ENCODE data around the gene MED13L.
"Not testable (repeated sequence)": the region's sequence is repeated elsewhere in the genome, so short reads cannot be mapped to it uniquely, and the experiment has no call there.

Gene MED13L

GRCh38 chr12:116303066-116303465 lies 25.6 kb upstream of the MED13L start:
- DNase-seq, result no peak

- peak; percentile 76 to 82 for DNase-seq
Observed at GRCh38 chr12:116302166-116303058, 24.9 kb upstream of the MED13L start.

GRCh38 chr12:116301621-116302020 lies 24.1 kb upstream of the MED13L start:
- DNase-seq, result no peak

DNA sequence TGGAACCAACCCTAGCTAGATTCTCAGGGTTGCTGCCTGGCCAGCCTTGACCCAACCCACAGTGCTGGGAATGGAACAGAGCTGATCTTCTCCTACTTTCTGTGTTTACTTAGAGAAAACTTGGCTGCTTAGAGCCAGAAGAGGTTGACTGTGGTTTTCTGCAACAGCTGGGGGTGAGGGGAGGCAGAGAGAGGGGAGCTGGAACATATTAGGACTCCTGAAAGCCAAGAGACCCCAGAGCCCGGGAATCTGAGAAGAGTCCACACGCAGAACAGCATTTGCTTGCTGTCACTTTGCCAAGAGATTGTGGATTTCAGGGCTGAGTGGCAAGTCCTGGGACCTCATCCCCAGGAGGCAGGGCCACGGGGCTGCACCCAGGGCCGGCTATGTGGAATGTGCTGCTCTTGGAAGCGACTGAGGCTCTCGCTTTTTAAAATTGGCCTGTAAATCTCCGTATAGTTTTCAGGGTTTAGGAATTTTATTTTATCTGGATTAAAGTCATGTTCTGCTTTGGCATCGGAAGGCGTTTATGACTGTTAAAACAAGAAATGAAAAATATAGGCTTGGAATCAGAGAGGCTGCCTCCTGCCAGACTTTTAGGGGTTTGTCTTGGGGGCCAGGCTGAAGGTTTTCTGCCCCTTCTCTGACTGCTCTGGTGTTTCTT lies 22.3 kb upstream of the MED13L start:
- no peak for DNase-seq

GRCh38 chr12:116299064-116299463 lies 21.6 kb upstream of the MED13L start:
- DNase-seq, result peak; percentile 70 to 77

DNA sequence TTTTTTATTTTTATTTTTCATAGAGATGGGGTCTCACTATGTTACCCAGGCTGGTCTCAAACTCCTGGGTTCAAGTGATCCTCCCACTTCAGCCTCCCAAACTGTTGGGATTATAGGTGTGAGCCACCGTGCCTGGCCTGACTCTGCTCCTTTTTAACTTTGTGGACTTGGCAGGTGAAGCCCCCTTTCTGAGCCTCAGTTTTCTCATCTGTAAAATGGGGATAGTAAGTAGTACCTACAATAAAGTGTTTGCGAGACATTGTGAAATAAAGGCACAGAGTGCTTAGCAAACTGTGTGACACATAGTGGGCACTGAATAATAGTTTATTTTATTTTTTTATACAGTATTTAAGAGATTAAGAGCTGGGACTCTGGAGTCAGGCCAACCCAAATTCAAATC lies 21.1 kb upstream of the MED13L start:
- DNase-seq, result no peak

GRCh38 chr12:116297224-116297834 lies 19.8 kb upstream of the MED13L start:
- no peak for DNase-seq

DNA sequence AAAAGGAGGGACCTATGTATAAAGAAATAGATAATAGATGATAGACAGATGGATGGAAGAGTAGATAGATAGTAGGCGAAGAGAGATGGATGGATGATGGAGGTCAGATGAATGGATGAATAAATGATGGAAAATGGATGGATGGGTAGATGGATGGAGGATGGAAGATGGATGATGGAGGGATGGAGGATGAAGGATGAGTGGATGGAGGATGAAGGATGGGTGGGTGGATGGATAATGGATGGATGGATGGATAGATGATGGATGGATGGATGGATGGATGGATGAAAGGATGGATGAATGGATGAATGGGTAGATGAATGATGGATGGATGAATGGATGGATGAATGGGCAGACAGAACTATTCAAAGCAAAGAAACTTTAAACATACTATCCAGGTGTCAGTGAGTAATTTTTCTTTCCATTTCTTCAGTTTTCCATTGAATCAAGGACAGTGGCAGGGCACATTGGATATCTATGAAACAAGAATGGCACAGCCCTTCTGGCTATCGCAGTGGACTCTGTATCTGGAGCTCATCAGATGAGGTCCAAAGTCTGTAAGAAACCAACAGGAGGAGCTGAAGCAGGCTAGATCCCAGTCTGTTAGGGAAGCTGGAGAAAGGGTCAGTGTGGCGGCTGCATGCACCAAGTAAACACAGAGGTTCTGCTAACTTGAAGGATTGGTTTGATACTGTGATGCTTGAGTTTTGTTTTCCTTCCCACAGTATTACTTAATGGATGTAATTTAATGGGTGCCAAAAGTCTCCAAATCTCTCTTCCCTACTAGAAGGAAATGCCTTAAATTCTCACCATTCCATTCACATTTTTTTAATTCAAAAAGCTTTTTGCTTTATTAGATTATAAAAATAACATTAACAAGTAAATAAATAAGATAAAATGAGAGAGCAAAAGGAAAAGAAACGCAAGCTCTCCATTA lies 18.1 kb upstream of the MED13L start:
- no peak for DNase-seq

GRCh38 chr12:116294454-116295165 lies 17.1 kb upstream of the MED13L start:
- DNase-seq, result no peak

DNA sequence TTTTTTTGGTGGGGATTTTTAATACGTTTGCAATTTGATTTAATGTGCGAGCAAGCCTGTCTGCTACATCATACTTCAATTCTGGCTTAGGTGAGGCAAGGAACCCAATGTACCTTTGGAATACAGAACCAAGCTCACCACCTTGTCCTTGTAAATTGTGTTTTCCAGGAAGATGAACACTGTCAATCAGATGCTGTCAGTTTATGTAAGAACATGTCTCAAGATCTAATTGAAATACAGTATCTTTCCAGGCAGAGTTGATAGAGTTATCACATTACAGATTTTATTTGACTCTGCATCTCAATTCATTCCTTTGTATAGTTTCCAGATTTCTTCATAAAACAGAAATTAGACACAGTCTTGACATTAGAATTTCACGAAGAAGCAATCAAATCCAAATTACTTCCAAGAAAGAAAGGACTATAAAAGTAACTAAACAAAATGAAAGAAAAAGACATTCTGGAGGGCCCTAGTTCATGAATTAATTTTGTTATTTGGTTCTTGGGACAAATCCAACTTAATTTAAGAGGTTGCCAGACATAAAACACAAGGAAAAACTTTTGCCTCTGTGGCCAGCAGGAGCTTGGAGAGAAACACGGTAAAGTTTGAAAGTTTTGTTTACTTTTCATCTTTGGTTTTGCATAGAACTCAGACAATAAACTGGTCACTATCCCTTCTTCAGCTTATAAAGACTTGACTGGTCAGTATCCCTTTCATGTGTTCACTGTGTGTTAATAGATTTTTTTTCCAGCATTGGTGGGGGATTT lies 16.4 kb upstream of the MED13L start:
- DNase-seq, result no peak

DNA sequence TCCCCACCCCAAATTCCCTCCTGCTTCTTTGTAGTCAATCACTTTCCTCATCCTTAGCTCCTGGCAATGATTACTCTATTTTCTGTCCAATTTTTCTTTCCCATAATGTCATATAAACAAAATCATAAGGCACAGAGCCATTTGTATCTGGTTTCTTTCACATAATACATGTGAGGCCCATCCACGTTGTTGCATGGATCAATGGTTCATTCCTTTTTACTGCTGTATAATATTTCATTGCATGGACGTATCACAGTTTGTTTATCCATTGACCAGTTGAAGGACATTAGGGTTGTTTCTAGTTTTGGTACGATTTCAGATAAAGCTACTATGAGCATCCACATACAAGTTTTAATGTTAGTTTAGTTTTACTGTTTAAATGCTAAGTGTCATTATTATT lies 13.7 kb upstream of the MED13L start:
- DNase-seq, result no peak

DNA sequence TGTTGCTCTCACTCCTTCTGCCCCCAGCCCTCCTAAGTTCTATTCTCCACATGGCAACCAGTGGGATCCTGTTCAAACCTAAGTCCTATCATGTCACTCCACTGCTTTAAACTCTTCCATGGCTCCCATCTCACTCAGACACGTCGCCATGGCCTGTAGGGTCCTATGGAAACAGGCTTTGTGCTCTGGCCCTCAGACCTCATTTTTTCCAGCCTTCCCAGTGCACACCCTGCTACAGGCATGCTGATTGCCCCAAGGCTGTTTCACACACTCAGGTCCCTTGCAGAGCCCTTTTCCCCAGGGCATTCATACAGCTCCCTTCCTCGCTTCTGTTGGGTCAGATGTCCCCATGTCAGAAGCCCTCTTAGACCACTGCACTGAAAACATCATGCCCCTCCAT lies 11.2 kb upstream of the MED13L start:
- no peak for DNase-seq

DNA sequence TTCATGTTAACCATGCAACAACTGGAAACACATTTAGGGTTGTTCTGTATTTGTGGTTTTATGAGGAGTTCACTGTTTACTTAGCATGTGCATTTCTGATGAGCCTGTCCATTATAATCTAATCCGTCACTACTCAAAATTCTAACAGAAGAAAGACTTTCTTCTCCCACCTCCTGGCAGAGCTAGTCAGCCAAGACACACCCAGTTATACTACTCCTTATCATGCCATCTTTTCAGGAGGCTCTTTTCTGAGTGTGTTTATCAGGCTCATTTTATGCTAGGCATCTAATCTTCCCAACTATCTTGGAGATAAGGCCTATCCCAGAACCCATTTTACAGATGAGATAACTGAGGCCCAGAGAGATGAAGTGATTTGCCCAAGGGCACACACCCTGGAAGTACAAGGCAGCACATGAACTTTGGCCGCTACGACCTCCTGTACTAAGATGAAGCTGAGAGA lies 10.4 kb upstream of the MED13L start:
- no peak for DNase-seq

DNA sequence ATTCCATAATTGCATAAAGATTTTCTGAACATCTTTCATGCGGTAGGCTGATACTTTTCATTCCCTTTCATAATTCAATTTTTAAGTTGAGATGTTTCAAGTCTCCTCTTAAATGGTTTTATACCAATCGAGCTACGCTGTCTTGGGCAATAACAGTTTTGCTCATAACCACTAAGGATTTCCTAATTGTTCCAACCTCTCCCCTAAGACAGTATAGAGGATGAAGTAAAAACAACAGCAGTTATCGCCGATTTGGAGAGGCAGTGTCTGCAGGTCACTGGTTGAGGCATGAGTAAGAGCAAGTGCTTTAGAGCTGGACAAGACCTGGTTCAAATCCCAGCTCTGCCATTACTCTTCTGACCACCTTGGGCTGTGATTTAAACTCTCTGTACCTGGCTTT lies 6.9 kb upstream of the MED13L start:
- peak; percentile 77 to 91 for DNase-seq

DNA sequence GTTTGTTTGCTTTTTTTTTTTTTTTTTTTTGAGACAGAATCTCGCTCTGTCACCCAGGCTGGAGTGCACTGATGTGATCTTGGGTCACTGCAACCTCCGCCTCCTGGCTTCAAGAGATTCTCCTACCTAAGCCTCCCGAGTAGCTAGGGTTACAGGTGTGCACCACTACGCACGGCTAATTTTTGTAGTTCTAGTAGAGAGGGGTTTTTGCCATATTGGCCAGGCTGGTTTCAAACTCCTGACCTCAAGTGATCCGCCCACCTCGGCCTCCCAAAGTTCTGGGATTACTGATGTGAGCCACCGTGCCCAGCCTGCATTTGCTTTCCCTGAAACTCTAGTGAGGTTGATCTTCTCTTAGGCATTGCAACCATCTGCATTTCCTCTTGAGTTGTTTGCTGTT lies 6.4 kb upstream of the MED13L start:
- not testable (repeated sequence) for DNase-seq

- DNase-seq, result peak; percentile 47 to 49
Observed at GRCh38 chr12:116282371-116283286, 5.1 kb upstream of the MED13L start.

- DNase-seq, result peak; percentile 29 to 83
Observed at GRCh38 chr12:116280595-116281290, 3.2 kb upstream of the MED13L start.

GRCh38 chr12:116278667-116279066 lies 1.2 kb upstream of the MED13L start:
- no peak for DNase-seq

GRCh38 chr12:116278279-116278626 lies 760 bp upstream of the MED13L start:
- DNase-seq, result no peak
